SKM-1 treated with dmso at 0.1 percent for 144 hours (cell line): ENCODE data around the gene CCDC126.
"Not testable (repeated sequence)": the region's sequence is repeated elsewhere in the genome, so short reads cannot be mapped to it uniquely, and the experiment has no call there.

Experiments
- DNase-seq: peaks from one replicate; lab custom pipeline; 2025; ENCODE audit not compliant: unreplicated experiment; lab: John Stamatoyannopoulos, UW

Gene CCDC126, protein sequence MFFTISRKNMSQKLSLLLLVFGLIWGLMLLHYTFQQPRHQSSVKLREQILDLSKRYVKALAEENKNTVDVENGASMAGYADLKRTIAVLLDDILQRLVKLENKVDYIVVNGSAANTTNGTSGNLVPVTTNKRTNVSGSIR

DNA sequence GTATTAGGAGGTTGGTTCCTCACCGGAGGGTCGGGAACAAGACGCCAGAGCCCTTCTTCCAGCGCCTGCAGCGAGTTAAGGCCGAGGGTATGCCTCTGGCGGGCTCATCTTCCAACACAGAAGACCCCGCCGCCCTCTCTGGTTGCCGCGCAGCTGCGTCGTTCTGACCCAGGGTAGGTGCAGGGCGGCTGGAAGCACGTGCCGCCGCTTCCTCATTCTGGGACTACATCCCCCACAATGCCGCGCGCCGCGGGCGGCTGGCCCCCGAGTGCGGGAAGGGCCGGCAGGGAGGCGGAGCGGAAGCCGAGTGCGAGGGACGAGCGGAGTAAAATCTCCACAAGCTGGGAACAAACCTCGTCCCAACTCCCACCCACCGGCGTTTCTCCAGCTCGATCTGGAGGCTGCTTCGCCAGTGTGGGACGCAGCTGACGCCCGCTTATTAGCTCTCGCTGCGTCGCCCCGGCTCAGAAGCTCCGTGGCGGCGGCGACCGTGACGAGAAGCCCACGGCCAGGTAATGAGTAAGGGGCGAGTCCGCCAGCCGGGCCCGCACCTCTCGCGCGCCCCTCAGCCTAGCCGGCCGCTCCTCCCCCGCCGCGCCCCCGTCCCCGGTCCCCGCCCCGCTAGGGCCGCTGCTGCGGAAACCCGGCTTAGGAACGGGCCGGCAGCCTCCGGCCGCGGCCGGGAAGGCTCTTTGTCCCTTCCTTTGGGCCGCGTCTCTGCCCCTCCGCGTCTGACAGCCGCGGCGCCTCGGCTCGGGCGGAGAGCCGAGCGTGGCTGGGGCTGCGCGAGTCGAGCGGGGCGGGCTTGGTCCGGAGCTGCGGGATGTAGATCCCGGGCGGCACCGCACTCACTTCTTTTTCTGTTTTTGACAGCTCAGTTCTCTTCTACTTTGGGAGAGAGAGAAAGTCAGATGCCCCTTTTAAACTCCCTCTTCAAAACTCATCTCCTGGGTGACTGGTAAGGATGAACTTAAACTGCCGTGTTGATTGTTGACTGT lies at the start of gene CCDC126:
TSS of gene CCDC126 (plus strand) at position 289 of the 998 bp plus-strand sequence. CDS start 13,934 bp downstream, outside the sequence.
- peak; percentile 75 for DNase-seq

DNA sequence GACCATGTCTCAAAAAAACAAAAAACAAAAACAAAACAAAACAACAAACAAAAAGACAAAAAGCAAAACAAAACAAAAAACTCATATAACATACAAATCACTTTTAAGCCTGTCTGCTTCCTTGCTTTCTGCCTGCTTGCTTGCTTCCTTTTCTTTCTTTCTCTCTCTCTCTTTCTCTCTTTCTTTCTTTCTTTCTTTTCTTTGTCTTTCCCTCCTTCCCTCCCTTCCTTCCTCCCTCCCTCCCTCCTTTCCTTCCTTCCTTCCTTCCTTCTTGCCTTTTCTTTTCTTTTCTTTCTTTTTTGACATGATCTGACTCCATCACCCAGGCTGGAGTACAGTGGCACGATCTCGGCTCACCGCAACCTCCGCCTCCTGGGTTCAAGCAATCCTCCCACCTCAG lies 49.5 kb upstream of the CCDC126 start:
- DNase-seq = no peak

DNA sequence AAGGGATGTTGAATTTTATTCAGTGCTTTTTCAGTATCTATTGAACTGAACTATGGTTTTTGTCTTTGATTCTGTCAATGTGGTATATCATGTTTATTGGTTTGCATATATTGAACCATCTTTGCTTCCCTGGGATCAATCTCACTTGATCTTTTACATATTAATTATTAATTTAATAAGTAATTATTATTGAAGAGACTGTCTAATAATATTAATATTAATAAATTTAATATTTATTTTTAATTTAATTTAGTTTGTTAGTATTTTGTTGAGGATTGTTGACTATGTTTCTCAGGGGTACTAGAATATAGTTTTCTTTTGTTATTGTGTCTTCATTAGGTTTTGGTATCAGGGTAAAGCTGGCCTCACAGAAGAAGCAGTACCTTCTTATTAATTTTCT lies 38.9 kb upstream of the CCDC126 start:
- DNase-seq = no peak

DNA sequence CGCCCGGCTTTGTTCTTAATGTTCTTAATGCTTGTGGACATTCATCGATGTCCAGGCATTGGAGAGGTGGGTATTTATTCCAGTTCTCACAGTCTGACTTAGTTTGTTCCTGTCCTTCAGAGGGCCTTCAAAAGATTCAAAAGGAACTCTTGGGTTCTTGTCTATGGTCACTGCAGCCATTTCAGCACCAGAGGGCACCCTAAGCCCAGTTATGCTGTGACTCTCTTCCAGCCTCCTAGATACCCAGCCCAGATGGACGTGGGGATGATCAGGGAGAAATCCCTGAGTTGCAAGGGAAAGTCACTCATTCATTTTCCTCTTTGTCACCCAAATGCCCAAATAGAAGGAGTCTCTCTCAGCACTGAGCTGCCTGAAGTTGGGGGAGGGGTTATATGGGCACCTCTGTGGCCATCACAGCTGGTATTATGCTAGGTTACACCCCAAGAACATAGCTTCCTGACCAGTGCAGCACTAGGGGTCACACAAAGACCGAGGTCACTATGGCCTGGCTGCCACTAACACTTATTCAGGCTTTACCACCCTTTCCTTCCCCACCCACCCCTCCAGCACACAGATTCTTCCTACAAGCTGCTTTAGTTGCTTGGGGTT lies 26.5 kb upstream of the CCDC126 start:
- peak; percentile 73 for DNase-seq

DNA sequence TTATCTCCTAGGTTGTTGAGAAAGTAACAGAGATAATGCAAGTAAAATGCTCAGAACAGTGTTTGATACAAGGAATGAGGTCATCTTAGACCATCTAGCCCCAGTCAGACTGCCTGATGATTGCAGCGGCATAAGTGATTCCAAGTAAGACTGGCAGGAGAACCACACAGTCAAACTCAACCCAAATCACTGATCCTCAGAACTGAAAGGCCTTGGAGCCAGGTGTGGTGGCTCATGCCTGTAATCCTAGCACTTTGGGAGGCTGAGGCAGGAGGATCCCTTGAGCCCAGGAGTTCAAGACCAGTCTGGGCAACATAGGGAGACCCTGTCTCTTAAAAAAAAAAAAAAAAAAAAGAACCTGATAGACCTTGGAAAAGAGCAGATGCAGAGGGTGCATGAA lies 15.2 kb upstream of the CCDC126 start:
- DNase-seq = not testable (repeated sequence)

DNA sequence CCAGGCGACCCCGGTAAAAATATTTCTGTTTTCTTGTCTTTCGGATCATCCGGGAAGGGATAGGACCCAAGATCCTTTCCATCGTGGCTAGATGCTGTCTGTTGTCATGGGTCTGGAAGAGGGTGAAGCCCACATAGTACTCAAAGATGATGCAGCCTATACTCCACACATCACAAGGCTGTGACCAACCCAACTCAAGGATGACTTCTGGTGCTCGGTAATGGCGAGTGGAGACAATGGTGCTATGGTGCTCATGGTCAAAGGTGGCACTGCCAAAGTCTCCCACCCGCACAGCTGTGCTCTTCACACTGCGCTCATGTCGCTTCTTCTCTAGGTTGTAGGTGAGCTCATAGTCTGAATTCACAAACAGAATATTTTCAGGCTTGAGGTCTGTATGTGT lies 11.9 kb upstream of the CCDC126 start:
- DNase-seq = not testable (repeated sequence)

DNA sequence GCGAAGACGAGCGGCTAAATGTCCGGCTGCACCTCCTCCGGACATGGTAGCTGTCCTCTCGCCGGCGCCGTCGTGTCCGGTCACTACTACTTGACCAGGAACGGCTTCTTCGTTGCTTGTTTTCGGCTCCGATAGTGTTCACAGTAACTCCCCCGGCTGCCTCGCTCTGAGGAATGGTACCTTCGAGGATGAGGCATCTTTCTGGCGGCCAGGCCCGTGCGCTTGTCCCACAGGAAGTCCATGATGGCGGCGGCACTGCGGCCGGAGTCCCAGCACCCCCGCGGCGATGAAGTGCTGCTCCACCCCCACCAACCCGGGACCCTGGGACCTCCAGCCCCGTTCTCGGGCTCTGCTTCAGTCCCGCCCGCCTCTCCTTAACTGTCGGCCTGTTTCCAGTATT lies 11.0 kb upstream of the CCDC126 start:
- no peak for DNase-seq

DNA sequence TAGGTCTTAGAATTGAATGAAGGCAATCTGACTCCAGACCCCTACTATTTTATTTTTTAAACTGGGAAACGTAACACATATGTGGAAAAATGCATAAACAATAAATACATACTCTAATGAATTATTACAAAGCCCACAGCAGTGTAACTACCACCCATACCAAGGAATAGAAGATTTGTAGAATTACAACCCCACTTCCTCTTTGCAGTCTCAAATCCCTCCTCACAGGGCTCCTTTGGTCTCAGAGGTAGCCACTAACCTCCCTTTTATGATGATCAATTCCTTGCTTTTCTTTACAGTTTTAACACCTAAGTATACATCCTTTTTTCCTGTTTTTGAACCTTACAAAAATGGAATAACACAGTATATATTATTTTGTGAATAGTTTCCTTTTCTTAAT lies 6.7 kb upstream of the CCDC126 start:
- DNase-seq = no peak

DNA sequence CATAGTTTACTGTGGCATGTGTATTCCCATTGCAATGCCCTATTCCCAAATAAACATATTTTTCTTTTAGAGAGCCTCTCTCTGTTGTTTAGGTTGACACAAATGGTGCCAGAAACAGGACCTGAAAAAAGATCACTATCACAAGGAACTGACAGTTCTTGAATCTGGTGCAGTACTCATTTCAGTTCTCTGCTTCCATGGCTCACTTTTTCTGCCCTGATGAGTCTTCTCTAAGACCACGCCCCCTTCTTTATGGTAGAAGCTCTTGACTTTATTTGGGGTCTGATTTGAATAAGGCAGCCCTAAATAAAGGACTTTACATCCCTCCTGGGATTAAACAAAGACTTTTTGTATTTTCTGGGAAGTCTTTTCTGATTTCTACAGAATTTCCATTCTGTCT lies 3.5 kb upstream of the CCDC126 start:
- DNase-seq = no peak

DNA sequence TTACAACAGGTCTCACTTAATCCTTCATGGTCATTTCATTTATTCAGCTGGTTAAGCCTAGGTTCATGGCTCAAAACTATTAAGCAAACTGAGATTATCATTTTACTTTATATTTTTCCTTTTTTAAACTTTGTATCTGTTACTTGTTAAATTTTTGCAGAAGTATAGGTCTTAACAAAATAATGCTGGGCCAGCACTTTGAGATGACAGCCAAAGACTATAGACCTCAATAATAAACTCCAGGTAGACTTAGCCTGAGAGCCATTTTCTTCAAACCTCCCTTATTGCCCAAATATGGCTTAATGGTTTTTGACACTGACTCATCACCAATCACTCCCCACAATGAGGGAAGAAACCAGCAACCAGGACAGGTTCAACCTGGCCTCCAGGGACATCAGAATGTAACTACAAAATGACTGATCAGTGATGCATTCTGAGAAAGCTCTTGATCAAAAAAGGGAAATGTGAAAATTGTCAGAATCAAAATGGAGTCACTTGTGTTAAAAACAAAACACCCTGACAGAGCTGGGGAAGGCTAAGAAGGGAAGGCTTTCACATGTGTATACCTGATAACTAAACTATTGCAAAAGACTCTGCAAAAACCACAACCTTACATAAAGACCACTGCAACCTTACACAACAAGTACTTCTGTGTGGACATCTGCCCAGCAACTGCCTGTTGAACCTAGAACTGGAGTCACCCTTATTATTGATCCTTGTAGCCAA lies 2.1 kb upstream of the CCDC126 start:
- peak; percentile 94 for DNase-seq

DNA sequence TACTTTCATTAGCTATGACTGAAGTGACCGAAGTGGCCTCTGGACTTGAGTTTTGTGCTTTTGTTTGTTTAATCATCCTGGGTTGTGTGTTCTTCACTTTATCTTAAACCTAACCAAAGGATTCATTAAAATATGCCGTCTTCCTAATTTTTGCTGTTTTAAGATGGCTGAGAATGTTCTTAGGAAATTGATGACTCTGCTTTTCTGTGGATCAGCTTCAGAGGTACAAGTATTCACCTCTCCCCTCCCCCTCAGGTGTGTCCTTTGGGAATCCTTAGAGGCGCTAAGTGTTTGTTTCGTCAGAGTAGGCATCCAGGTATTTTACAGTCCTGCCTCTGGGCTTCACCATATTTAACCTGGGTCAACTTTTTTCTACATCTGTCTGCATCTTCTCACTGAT lies 1.1 kb downstream of the CCDC126 start:
- DNase-seq = no peak

DNA sequence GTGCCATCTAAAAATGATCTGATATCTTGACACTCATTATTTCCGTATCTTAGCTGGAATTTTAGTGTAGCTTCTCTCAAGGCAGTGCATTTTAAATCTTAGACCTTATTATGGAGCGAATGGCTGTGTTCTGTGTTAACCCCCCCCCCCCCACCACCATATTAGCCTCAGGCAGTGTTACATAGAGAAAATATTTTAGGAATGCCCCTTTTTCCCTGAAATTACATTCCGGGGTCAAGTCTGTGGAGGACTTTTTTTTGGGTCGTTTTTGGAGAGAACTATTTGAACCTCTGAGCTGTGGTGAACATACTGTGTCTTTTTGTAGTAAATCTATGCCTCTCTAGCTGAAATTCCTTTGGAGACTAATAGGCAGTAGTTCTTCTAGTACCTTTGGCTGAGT lies 3.1 kb downstream of the CCDC126 start:
- DNase-seq = no peak

DNA sequence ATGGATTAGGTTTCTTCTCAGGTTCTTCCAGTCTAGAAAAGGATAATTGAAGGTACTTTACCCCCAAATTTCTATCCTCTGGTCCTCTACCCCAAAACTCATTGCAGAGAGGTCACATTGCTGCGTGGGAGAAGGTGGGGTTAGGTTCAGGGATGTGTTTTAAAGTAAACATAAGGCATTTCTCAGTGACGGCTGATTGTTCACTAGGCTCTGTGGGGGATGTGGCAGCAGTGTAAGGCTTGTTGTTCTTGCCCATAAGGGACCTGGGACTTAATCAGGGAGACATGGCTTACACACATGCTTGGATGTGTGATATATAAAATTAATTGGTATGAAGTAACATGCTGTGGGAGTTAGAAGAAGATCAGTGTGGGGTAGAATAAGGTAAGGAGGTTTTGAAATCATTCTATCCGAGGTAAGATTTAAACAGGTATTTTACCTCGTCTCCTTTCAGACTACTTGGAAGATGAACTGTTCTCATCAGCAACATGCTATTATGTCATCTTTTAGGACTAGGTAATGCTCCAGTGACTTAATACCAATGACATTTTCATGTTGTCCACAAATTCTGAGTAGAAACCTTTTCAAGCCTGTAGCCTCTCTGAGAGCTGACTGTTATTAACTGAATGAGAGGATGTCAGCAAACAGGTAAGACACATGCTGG lies 6.6 kb downstream of the CCDC126 start:
- no peak for DNase-seq

DNA sequence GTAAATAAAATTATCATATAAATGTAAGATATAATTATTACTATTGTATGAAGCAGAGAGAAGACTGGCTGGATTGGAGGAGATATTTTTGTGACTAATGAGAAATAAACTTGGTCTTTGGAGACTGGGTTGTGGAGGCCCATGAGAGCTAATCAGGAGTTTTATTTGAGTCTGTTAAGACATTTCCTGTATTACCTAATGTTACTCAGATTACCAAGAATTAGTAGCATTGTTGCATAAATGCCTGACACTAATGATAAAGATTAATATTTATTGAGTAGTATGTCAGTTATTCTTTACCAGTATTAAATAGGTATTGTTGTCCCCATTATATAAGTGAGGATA lies 7.1 kb downstream of the CCDC126 start:
- no peak for DNase-seq

DNA sequence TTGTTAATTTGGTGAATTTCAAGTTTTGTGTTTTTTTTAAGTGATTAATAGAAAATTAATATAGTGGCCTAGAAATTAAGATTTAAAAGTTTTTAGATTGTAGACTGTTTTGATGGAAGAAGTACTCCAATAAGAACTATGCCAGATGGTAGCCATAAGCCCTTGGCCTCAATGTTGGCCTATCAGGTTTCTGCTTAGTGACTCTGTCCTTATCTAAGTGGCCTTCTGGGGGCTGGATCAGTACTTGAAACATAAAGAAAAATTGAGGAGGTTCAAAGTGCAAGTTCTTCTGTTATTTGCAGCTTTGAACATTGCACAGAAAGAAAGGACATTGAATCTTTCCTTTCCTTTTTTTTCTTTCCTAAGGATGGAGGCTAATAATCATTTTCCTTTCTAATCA lies 9.9 kb downstream of the CCDC126 start:
- no peak for DNase-seq

DNA sequence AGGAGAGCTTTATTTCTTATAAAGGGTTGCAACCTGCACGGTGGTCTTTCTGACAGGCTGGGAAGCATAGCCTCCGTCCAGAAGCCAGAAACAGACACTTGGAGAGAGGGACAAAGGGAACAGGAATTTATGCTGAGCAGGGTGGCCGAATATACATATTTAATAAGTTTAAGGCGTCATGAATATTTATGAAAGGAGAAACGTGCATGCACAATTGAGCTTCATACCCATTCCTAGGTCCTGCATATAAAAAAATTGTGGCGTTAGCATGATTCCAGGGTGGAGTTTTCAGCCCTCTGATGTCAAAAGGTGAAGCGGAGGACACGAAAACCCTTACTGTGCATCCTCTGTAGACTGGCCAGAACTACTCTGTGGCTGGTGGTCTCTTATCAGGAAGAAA lies 10.7 kb downstream of the CCDC126 start:
- no peak for DNase-seq

DNA sequence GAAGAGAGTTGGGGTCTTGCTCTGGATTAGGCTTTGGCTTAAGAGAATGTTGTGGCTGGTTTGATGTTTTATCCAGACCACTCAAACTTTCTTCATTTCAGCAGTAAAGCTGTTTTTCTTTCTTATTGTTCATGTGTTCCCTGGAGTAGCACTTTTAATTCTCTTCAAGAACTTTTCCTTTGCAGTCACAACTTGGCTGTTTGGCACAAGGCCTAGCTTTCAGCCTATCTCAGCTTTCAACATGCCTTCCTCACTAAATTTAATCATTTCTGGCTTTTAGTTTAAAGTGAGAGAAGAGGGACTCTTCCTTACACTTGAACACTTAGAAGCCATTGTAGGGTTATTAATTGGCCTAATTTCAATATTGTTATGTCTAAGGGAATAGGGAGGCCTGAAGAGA lies 18.1 kb downstream of the CCDC126 start:
- DNase-seq = no peak

DNA sequence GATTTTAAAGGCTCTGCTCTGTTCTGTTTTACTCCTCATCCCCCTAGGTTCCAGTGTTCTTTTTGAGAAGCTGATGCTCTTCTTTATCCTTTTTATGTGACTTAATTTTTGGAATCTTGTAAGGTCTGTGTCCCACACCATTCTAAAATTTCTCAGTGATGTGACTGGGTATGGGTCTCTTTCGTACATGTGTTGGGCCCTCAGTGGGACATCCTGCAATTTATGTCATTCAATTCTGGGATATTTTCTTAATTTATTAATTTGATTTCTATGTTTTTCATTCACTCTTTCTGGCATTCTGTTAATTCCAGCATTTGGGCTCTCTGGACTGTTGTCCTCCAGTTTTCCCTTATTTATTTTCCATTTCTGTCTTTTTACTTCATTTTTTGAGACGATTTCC lies 19.4 kb downstream of the CCDC126 start:
- no peak for DNase-seq

DNA sequence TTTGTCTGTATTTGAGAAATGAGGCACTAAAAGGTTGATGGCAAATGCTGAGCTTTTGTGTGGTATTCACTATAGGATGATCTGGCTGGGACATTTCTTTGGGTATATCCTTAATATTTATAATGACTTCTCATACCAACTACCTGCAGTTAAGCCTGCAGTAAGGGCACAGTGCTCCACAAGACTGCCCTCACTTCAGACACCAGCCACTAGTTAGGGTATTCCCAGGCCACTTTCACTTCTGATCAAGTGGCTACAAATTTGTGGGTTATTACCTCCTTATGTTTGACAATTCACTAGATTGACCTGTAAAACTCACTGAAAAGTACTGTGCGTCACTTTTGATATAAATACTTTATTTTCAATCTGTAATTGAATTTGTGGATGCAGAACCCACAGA lies 20.3 kb downstream of the CCDC126 start:
- DNase-seq = no peak

DNA sequence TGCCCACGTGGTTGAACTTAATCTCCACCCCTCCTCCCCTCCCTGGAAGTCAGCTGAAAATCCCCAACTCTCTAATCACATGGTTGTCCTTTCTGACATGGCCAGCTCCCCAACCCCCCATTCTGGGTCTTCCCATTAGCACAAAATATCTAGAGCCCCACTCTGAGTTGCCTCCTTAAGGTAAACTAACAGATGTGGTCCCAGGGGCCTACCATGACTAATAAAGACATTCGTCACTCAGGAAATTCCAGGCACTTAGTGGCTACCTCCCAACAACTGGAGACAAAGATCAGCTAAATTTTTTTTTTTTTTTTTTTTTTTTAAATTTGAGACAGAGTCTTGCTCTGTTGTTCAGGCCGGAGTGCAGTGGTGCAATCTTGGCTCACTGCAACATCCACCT lies 21.1 kb downstream of the CCDC126 start:
- DNase-seq = no peak

DNA sequence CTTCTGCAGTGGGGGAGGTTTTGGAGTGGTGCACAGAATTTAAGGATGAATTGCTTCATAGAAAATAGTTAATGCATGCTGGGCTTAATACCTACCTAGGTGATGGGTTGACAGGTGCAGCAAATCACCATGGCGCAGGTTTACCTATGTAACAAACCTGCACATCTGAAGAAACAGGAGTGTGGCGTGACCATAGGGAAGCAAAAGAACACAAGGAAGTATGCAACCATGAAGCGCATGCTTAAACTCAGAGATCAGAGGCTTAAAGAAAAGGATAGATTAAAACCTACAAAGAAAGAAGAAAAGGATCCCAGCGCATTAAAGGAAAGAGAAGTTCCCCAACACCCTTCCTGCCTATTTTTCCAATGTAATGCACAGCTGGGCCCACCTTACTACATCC lies 22.0 kb downstream of the CCDC126 start:
- DNase-seq = no peak
